ENCODE data around the gene SBNO2.

SBNO2 gene

DNA sequence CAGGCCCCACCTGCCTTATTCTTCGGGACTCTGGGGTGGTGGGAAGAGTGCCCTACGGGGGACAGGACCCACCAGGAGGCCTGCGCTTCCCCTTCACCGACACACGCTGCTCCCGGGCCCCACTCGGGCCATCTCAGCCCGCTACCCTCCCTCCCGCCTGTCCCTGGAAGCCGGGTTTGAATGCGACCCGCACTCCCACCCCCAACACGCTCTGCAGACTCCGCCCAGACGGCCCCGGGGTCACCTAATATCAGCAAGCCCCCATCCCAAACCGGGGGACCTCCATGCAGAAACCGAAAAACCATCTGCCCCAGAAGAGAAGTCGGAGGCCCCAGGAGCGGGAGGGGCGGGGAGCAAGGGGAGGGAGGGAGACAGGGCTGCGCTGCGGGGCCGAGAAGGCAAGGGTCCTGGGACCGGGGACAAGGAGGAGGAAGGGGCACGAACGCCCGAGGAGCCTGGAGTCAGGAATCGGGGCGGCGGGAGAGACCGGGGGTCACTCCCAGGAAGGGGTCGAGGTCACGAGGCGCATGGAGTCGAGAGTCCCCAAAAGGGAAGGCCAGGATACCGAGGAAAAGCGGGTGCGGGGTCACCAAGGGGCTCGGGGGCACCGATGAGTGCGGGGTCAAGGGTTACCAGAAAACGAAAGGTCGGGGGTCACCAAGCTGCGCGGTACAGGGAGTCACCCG lies 766 bp downstream of the SBNO2 start:
- TF ChIP-seq CREB5 (CRISPR knock-in tag; IDR thresholded peaks at IDR 0.05; ENCODE audit: low read depth) (no peak), GLIS3 (CRISPR knock-in tag; IDR thresholded peaks at IDR 0.05) (no peak), PATZ1 (CRISPR knock-in tag; IDR thresholded peaks at IDR 0.05; ENCODE audit: borderline replicate concordance) (no peak), CSDC2 (CRISPR knock-in tag; IDR thresholded peaks at IDR 0.05) (no peak), BACH2 (CRISPR knock-in tag; IDR thresholded peaks at IDR 0.05; ENCODE audit: borderline replicate concordance) (no peak), TOX (CRISPR knock-in tag; IDR thresholded peaks at IDR 0.05; ENCODE audit: borderline replicate concordance) (no peak), SNAI2 (CRISPR knock-in tag; IDR thresholded peaks at IDR 0.05) (no peak), ZFP3 (CRISPR knock-in tag; IDR thresholded peaks at IDR 0.05) (no peak), PPARA (CRISPR knock-in tag; IDR thresholded peaks at IDR 0.05; ENCODE audit: borderline replicate concordance) (no peak), RARB (CRISPR knock-in tag; IDR thresholded peaks at IDR 0.05) (no peak), ZNF565 (CRISPR knock-in tag; conservative IDR thresholded peaks at IDR 0.05; ENCODE audit: low read depth) (no peak), TCF4 (CRISPR knock-in tag; IDR thresholded peaks at IDR 0.05; ENCODE audit: borderline replicate concordance) (no peak), ESRRG (CRISPR knock-in tag; IDR thresholded peaks at IDR 0.05) (no peak), ISL1 (CRISPR knock-in tag; IDR thresholded peaks at IDR 0.05) (no peak), ZNF70 (CRISPR knock-in tag; IDR thresholded peaks at IDR 0.05) (no peak), TSHZ2 (CRISPR knock-in tag; IDR thresholded peaks at IDR 0.05) (no peak), ZFP30 (CRISPR knock-in tag; IDR thresholded peaks at IDR 0.05) (no peak), ZNF8 (CRISPR knock-in tag; IDR thresholded peaks at IDR 0.05) (no peak), OSR1 (CRISPR knock-in tag; IDR thresholded peaks at IDR 0.05) (no peak)
- TF ChIP-seq, protein P1, sequence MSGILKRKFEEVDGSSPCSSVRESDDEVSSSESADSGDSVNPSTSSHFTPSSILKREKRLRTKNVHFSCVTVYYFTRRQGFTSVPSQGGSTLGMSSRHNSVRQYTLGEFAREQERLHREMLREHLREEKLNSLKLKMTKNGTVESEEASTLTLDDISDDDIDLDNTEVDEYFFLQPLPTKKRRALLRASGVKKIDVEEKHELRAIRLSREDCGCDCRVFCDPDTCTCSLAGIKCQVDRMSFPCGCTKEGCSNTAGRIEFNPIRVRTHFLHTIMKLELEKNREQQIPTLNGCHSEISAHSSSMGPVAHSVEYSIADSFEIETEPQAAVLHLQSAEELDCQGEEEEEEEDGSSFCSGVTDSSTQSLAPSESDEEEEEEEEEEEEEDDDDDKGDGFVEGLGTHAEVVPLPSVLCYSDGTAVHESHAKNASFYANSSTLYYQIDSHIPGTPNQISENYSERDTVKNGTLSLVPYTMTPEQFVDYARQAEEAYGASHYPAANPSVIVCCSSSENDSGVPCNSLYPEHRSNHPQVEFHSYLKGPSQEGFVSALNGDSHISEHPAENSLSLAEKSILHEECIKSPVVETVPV (CRISPR knock-in tag; IDR thresholded peaks at IDR 0.05) = no peak
- peak; percentile 10; the same call in 2 of the 3 replicates for ATAC-seq

DNA sequence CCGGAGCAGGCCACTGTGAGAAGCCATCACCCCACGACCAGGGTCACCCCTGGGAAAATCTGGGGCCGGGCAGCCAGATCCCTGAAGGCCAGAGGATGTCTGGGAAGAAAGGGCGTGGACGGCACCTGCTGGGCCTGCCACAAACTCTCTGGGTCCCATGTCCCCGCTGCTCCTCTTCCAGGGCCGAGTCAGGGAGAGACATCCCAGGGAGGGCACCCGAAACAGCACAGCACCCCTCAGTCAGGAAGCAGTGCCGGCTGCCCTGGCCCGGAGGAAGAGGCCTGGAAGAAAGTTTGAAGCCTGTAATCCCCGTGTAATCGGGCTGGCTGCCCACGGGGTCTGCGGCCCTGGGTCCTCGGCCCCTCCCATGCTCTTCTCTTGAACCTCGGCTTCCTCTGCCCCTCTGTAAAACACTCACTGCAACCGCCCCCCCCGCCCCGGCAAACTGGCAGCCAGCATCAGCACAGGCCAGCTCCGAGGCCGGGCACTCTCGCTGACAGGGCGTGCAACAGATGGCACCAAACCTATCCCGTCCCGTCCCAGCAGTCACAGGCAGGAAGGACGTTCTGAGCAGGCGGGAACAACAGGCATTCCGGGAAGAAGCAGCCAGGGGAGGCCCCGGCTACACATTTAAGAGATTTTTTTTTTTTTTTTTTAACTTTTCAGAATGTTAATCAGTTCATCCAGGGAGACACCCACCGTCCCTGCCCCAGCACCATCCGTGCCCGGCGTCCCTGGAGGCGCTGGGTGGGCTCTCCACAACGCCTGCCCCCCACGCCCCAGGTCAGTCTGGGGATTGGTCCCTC lies 1.5 kb downstream of the SBNO2 start:
- ATAC-seq = peak; percentile 61

More for the DNA sequence above, 1.5 kb downstream of the SBNO2 start:
- TF ChIP-seq ZNF70 (CRISPR knock-in tag; IDR thresholded peaks at IDR 0.05) (no peak), RARB (CRISPR knock-in tag; IDR thresholded peaks at IDR 0.05) (no peak), ZNF565 (CRISPR knock-in tag; conservative IDR thresholded peaks at IDR 0.05; ENCODE audit: low read depth) (no peak), ZFP30 (CRISPR knock-in tag; IDR thresholded peaks at IDR 0.05) (no peak), TSHZ2 (CRISPR knock-in tag; IDR thresholded peaks at IDR 0.05) (no peak), ISL1 (CRISPR knock-in tag; IDR thresholded peaks at IDR 0.05) (no peak)
- TF ChIP-seq, protein P2, sequence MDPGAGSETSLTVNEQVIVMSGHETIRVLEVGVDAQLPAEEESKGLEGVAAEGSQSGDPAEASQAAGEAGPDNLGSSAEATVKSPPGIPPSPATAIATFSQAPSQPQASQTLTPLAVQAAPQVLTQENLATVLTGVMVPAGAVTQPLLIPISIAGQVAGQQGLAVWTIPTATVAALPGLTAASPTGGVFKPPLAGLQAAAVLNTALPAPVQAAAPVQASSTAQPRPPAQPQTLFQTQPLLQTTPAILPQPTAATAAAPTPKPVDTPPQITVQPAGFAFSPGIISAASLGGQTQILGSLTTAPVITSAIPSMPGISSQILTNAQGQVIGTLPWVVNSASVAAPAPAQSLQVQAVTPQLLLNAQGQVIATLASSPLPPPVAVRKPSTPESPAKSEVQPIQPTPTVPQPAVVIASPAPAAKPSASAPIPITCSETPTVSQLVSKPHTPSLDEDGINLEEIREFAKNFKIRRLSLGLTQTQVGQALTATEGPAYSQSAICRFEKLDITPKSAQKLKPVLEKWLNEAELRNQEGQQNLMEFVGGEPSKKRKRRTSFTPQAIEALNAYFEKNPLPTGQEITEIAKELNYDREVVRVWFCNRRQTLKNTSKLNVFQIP (CRISPR knock-in tag; IDR thresholded peaks at IDR 0.05; ENCODE audit: borderline replicate concordance, low read depth) = no peak
